ENCODE results near the gene GSAP.

Gene GSAP

DNA sequence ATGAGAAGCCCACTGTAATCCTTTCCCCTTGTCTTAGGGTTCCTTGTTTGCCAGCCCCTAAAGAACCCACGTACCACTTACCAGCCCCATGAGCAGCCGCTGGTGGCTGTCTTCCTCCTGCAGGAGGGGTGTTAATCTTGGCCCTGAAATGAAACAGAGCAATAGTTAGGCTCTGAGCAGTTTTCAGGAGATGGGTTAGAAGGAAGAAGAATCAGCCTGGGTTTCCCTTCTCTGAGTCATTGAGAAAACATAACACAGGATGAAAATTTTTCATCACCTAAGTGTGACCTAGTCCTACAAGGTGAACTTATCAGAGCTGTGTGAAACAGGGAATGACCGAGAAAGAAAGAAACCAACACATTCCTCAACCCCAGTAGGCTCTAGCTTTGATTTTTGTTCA is 90.0 kb downstream of the GSAP start:
- no peak for DNase-seq

DNA sequence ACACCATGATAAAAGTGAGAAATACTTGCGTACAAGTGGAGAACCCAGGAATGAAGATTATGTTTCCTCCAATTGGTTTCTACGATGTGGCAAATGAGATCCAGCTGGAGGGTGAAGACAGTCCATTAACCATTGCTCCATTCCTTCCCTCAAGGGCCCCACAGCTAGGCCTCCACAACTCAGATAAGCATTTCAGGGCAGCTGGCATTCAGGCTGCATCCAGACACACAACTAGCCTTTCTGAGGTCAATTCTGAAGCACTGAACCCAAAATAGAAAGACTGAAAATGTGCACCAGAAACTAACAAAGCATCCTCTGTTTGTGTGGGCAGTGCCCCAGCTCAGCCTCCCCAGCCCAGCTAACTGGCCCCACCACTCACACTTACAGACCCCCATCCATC is 94.8 kb downstream of the GSAP start:
- DNase-seq = no peak

DNA sequence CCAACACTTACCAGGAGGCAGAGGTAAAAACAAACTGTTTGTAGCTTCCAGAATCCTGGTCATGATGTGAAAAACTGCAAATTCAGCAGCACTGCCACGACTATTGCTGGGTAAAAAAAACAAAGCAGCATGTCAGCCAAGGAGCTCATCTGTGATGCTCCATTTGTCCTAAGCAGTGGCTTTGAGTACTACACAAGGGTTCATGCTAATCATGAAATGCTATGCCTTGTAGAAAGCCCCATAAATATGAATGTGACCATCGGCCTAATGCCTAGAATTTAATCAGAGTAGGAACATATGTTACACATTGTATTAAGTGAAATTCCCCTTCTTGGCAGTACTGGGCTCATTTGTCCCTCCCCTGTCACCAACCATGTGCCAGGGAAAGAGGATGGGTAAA is 95.4 kb downstream of the GSAP start:
- DNase-seq = no peak

DNA sequence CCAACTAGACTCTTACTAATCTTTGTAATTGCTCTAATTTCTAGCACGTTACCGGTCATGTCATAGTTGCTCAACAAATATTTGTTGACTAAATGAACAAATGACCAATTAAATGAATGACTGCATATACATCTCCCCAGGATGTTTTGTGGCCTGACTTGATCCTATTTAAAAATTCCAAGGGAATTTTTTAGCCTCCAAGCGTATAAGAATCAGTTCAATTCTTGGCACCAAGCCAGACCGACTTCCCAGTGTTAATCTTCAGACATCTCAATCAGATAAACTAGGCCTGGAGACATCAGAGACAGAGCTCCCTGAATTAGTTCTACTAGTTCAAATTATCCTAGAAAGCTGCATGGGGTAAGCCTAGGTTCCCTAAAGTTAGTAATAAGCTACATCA is 96.0 kb downstream of the GSAP start:
- DNase-seq = no peak

DNA sequence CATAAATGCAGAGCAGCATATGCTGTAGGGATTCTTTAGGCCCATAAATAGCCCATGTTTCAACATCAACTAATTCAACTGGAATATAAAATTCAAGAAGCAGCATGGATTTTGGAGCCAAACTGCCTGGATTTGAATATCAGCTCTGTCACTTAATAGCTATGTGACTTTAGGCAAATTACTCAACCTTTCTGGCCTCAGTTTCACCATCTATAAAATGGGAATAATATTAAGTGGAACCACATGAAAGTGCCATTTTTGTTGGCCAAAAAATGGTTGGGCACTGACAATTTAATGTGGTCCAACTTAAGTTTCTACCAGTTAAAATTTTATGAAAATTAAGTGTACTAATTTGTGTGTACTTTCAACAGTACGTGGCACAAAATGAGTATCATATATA is 98.1 kb downstream of the GSAP start:
- no peak for DNase-seq

DNA sequence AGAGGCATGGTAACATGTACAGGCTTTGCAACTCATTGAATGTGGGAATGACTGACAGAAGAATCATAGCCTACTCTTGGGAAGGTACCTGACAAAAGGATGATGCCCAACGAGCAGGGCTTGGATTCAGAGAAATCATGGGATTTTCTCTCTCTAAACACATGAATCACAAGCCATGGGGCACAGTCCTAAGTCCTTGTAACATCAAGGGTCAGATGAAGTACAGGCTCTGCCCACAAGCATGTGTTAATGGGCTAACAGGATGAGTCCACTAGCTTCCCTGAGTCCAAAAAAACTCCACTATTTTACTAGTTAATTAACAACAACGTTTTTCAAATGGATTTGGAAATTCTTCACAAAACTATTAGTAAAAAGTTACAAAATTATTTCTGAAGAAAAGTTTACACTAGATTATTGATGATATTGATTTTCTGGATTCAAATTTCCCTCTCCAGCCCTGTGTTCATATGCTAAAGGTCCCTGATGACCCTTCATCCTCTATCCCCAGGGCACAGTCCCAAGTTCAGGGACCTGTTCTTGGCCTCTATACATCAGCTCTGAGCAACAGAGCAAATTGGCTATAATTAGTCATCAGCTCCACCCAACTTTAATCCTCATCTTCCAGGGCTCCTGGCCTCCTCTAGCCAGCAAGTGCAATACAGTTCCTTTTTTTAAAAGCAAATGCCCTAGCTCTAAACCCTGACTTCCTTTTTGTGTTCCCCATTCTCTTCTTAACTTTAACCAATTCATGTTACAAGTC is 99.8 kb downstream of the GSAP start:
- DNase-seq = no peak

DNA sequence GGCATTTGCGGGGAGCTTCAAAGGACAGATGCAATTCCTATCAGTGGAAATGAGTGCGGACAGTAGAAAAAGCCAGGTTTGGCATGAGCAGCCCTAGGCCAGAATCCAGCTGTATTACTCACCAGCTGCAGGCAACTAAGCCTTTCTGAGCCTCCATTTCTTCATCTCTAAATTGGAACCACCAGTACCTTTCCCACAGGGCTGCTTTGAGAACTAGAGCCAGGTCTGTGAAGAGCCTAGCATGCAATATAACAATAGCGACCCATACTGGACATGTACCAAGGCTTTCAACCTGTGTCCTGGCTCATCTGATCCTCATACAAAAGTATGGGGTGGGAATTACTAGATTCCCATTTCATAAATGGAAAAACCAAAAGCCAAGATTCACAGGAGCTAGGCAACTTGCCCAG is 101.0 kb downstream of the GSAP start:
- no peak for DNase-seq

DNA sequence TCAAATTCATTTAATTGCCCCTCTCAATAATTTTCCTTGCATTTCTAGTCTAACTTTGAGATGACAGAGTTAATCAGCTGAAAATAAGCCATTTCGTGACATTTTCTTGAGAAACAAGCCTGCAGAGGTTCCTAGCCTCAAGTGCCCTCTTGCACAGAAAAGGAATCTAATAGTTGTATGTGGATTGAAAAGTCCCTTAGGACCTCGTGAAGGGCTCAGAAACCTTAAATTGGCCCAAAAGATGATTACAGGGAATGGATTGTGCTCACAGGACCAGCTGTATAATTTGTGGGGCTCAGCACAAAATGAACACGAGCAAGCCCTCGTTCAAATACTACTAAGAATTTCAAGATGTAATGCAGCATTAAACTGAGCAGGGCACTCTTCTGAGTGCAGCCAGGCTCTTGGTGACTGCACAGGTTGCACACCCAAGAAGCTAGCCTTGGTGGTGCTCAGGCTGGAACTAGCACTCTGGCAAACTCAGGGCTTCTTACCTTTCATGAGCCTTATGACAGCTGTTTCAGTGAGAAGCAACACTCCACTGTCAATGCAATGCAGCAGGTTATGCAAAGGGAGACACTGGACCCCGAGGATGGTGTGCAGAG is 102.2 kb downstream of the GSAP start:
- no peak for DNase-seq

DNA sequence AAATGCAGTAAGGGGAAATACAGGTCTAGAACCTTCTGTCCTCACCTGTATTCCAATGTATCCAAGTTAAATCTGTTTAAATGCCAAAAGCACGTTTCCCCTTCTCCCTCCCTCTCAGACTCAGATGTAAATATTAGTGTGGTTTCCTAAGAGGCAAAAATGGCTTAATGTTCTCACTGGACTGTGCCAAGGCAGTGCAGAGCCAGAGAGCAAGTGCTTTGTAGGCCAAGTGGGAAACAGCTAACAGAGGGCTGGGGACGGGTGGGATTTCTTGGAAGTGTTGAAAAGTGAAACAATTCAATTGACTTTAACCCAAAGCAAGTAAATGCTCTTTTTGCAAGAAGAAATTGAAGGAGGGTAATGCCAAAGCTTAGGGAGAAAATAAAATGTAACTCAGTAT is 103.1 kb downstream of the GSAP start:
- no peak for DNase-seq

DNA sequence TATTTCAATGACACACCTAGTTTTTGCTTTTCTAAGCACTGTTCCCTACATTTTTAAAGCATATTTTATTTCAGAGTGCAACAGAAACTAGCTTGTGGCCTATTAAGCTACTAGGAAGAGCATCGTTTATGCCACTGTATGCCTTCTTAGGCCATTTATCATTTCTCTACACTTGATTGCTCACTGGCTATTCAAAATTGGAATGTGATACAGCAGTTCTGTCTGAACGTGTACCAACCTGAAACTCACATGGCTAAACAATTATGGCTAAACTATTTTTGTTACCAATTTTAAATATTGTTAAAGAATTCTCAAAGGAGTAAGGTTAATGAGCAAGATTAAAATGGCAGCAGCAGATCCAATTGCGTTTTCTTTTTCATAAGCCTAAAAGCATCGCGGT is 105.2 kb downstream of the GSAP start:
- DNase-seq = no peak

DNA sequence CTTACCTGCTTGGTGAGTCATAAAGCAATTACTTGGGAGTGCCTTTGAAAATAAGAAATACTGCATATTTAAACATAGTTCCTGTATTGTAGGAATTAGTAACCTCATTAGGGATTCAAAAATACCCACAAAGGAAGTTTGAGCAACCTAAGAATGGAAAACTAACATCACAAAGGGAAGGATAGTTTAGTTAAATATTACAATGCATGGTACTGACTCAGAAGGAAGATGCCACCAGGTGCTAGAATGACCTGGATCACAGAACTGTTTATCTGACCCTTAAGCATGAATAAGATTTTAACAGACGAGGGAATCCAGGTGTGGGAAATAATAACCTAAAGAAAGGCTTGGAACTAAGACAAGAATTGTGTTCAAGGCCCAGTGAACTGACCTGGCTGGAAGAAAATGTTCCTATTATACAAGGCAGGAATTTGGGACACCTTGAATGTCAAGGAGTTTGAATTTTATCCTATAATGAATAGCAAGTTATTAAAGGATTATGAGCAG is 106.4 kb downstream of the GSAP start:
- no peak for DNase-seq

DNA sequence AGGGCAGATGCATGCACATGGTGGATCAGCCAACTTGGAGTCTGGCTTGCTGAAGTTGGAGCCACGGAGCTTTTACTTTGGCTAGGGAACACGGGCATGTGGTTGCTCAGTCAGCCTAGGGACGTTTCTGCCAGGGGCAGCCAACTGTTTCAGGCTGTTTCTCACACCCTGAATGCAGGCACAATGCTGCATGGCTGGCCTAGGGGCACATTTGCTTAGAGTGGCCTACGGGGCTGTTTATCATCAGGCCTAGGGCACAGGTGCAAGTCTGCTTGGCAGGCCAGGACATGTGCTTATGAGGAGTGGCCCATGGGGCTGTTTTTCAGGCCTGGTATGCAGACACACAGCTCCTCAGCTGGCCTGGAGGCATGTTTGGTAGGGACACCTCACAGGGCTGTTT is 107.4 kb downstream of the GSAP start:
- no peak for DNase-seq

DNA sequence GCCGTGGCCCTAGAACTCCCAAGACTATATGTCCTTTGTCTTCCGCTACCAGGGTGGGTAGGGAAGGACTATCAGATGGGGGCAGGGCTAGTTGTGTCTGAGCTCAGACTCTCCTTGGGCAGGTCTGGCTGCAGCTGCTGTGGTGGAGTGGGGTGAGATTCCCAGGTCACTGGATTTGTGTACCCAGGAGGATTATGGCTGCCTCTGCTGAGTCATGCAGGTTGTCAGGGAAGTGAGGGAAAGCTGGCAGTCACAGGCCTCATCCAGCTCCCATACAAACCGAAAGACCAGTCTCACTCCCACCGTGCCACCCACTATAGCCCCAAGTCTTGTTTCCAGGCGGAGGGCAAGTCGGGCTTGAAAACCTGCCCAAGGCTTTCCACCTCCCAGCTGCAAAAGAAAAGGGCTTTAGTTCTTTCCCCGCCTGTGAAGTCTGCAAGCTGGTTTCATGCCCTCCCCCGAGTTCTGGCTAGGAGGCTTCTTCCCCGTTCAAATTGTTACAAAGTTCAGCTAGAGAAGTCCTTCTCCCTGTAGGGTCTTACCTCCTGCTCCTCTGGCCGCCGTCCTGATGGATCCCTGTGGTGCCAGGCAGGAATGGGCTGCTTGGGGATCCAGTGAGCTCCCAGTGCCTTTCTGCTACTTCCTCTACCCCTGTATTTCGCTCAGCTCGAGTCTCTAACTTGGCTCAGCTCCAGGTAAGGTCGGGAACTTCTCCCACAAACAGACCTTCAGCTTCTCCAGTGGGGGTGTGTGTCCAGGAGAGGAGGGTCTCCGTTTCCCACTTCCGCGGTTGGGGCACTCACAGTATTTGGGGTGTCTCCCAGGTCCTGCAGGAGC is 109.7 kb downstream of the GSAP start:
- DNase-seq = no peak

DNA sequence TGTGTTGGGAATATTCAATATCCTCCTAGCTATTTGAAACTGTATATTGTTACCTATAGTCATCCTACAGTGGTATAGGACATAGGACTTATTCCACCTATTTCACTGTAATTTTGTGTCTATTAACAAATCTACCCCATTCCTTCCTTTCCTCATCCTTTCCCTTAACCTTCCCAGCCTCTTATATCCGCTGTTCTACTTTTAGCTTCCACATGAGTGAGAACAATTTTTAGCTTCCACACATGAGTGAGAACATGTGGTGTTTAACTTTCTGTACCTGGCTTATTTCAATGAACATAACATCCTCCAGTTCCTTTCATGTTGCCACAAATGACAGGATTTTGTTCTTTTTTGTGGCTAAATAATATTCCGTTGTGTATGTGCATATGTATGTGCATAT is 120.6 kb downstream of the GSAP start:
- DNase-seq = no peak

DNA sequence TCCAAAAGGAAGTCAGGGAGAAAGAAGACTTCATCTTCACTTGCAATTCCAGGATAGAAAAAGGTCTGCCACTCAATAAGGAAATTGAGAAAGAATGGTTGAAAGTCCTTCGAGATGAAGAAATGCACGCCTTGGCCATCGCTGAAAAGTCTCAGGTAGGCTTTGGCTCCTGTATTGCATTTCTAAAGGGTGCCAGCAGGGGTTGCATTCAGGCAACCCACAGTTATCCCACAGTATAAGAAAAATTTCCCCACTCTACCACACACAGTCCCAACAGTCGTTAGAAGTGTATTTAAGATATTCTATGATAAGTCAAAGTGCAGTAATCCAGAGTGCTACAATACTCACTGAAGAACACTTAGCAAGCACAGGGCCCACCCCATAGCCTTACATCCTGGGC is 123.1 kb downstream of the GSAP start:
- DNase-seq = no peak

DNA sequence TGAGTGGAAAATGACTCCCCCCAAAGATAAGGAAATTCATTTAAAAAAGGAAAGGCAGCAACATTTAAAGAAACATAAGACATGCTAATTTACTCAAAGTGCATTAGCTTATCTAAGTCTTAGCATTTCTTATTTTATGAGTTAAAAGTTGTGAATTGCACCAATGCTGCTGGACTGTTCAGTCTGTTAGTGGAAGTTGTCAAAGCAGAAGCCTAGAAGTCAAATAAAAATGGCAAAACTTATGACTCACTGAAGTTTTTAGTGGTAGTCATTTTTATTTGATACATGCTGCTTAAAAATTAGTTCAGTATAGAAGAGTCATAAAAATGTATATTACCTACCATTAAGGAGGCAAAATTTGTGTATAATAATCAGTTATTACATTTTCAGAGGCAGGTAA is 125.7 kb downstream of the GSAP start:
- DNase-seq = no peak

DNA sequence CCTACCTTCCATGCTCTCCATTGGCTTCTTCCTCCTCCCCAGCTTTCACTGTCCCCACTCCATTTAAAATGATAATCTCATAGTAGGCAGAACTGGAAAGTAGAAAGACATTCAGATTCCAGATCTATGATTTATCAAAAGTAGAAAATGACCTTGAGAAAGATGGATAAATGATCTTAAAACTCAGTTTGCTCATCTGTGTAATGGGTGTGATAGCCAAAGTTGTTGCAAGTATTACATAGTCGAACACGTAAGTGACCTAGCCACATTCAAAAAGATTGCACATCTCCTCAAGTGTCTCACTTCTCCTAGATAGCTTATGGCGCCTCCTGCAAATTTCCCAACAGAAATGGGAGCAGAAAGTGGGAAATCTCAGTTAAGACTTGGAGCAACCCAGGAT is 126.8 kb downstream of the GSAP start:
- no peak for DNase-seq

DNA sequence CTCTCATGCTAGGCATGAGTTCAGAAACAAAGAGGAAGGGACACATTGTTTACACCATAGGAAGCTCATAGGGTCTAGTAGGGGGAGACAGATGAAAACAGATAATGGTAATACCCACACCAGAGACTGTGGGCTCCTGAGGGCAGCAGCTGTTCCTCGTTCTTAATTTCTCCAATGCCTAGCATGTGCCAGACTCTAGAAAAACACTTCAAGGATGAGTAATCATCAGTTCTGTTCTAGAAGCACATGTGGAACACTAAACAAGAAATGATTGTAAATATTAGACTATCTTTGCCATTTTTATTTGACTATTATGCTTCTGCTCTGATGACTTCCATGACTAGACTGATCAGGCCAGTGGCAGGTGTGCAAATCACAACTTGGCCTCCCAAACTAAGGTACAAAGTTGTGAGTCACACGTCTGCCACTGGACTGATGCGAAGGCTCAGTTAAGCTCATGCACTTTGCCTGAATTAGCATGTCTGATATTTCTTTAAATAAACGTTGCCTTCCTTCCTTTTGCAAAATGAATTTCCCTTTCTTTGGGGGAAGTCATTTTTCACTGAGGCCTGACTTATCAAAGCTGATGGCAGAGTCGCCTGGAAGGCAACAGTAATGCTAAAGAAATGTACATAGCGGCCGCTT is 127.4 kb downstream of the GSAP start:
- no peak for DNase-seq

DNA sequence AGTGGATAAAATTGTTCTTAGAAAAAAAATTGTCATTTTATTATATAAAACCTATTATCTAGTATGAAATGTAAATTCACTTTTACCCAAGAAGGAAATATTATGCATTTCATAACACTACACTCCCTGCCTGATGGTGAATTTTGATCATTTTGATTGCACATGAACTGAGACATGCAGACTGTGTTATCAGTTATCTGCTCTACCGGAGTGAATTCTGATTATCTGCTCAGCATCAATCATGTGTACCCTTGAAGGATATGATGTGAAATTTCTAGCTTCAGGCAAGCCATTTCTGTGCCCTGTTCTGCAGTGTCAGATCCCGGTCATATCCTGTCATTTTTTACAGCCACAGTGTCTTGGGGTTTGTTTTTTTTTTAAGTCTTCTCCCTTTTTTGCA is 131.5 kb downstream of the GSAP start:
- no peak for DNase-seq

DNA sequence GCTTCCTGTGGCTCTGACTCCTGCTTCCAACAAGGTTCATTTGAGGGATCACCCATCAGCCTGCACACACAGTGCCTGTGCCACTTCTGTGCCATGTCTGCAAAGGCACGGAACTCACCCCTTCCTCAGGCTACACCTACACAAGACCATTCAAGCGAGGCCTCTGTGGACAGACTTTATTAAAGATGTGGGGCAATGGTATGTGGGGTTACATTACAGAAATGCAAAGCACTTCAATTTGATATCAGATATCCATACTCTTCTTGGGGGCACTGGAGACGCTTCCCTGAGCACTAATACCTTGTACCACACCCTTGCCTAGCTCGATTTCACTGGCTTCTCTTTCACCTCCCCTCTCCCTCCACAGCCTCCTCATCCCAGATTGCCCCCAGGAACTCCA is 132.1 kb downstream of the GSAP start:
- no peak for DNase-seq

DNA sequence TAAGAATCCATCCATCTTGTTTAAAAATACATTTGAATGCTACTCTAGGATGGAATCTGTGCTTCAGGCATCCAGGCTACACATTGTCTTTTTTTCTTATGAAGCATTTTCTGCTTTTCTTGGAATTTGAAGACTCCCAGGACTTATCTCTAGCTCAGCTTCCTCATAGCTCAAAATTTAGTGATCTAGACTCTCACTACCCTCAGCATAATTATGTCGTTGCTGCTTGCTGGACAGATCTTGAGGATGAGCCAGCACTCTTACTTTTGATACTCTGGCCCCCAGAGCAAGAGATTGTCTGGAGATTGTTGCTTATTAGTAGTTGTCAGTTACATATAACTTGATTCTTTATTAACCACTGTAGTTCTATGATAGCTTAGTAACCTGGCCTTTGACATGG is 133.3 kb downstream of the GSAP start:
- DNase-seq = no peak

DNA sequence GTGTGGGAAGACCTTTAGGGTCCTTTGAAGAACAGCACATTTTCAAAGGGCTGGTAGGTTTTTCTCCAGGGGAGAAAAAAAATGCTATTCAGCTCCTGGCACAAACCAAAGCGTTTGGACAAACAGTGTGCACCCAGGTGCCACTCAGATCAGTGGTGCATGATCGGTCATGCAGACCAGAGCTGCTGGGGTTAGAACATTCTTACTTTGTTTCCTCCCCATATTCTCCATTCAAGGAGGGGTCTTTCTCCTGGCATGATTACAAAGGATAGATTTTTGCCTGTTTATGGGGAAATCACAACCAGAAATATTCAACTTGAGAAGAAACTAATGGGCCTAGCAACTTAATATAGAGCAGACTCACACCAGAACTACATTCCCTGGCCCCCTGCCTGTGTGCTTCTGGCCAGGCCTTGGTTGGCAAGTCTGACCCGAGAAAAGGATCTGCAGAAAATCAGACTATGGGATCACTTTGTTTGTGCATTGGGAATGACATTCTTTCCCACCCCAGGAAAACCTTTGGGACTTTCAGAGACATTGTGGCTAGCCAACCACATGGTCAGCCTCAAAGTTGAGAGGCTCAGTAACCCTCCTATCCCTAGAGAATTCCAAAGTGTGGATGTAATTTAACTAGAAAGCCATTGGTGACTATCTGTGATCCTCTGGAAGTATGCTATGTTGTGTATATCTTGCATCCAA is 134.2 kb downstream of the GSAP start:
- no peak for DNase-seq

DNA sequence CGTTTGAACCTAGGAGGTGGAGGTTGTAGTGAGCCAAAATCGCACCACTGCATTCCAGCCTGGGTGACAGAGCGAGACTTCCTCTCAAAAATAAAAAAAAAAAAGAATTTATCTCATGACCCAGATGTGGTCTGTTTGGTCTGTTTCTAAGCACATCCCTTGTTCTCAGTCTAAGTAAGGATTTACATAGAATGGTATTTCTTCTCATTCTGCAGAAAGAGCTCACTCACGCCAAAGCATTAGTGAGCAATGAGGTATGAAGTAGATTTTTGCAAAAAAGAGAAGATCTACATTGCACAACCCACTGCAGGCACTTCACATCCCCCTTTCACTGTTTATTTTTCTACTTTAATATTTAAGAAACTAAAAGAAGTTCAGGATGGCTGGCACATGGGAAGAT is 140.0 kb downstream of the GSAP start:
- no peak for DNase-seq

Measured in stimulated activated CD4-positive, alpha-beta T cell treated with anti-CD3 and anti-CD28 coated beads, Interleukin-4, amount 100 ng/mL, for 4 hours (primary cell).